Stimulated activated CD4-positive, alpha-beta T cell treated with anti-CD3 and anti-CD28 coated beads, Interleukin-15, amount 100 ng/mL, for 48 hours (primary cell): ENCODE results near the gene PAGE2.
"Not testable (repeated sequence)": the region's sequence is repeated elsewhere in the genome, so short reads cannot be mapped to it uniquely, and the experiment has no call there.

Experiments
- DNase-seq, 2 donors: peaks; one replicate each; pipeline ENCODE4 v3.0.0-alpha.2; 2020; ENCODE audit warnings: low read depth in 2 of 2

PAGE2 gene

GRCh38 chrX:55088795-55089489, at the start of gene PAGE2:
Gene PAGE2 (plus strand): TSS chrX:55089018. CDS start chrX:55090021, 1,003 bp downstream.
- no peak for DNase-seq

DNA sequence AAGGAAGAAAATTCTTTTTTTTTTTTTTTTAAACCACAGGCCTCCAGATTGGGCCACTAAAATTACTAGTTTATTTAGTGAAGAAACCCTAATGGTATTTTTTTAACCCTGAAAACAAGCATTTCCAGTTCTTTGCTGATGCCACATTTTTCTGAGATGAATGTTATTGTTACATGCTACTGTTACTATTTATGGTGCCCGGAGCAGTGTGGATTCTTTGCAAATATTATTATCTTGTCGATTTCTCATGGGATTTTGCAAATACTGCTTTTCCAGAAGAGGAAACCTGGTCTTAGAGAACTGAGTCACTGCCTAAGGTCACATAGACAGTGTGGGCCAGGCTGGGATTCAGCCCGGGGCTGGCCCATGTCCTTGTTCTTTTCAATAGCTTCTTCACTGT, 49.3 kb upstream of the PAGE2 start:
- DNase-seq, result no peak

- no peak for DNase-seq
Observed at GRCh38 chrX:55041514-55041913, 47.3 kb upstream of the PAGE2 start.

- not testable (repeated sequence) for DNase-seq
Observed at GRCh38 chrX:55050599-55050998, 38.2 kb upstream of the PAGE2 start.

- DNase-seq, result no peak
Observed at GRCh38 chrX:55056820-55057674, 31.8 kb upstream of the PAGE2 start.

- DNase-seq, result peak in 1 of 2 donors; percentile 24
Observed at GRCh38 chrX:55057675-55058249, 31.1 kb upstream of the PAGE2 start.

- DNase-seq, result not testable (repeated sequence)
Observed at GRCh38 chrX:55067180-55067579, 21.6 kb upstream of the PAGE2 start.

- no peak for DNase-seq
Observed at GRCh38 chrX:55072286-55072685, 16.5 kb upstream of the PAGE2 start.

DNA sequence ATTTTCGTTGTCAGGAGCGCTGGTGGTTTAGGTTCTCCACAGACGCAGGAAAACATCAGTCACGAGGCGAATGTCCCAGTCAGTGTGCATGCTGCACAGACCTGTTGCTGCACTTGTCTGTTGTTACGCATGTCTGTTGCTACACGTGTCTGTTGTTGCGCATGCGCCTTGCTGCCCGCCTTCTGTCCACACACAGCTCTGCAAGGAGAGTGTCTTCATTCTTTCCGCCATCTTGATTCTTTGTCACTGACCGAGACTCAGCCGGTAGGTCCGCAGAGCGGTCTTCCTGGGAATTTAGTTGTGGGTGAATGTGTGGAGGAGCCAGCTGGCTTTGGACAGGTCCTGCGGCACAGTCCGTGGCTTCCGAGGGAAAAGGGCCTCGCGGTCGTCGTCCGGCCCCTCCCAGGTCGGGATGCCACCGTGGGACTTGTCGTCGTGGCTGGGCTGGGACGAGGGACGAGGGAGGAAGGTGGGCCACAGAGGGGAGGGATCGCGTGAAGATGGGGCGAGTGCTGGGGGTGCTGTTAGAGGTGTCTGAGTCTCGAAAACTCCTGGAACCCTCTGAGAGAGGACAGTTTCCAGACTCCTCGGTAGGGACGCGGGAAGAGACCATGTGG, 13.9 kb upstream of the PAGE2 start, which contains the start of gene PAGE2B:
PAGE2B (plus strand) TSS at position 180 of the 617 bp plus-strand sequence. CDS start 1,012 bp downstream, outside the sequence.
- DNase-seq, result no peak

- no peak for DNase-seq
Observed at GRCh38 chrX:55098691-55099090, 9.9 kb downstream of the PAGE2 start.

DNA sequence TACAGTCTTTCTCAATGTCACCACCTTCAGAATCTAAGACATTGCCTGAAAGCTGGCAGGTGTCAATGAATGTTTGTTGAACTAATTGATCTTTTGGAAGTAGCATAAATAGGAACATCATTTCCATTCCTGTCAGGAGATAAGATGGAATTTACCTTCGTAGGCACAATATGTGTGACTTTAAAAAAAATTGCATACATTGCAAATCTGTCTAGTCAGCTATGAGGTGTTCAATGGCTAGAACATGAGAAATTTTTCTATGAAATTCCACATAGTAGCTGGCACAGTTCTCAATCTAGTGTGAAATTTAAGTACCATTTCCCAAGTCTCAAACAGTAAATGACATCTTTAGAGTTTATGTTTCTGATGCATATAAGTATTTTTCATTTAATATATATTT, 10.3 kb downstream of the PAGE2 start:
- DNase-seq, result no peak

GRCh38 chrX:55102754-55103153, 13.9 kb downstream of the PAGE2 start:
- no peak for DNase-seq

GRCh38 chrX:55107262-55107661, 18.4 kb downstream of the PAGE2 start:
- DNase-seq, result no peak

DNA sequence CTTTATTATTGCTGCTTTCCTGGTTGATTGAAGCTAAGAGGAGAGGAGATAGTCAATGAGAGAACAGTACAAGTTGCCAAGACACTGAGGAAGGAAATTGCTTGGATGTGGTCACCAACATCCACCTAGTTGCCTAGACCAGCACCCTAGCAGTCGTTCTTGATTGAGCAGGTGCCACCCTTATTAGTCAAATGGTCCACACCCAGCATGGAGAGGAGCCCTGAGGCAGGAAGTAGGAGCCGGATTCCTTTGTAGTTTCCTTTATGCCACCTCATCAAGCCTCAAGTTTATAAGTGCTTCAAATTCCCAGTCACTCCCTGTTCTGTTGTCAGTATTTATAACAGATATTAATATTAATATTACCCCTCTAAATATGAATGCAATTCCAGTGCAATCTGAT, 19.1 kb downstream of the PAGE2 start:
- DNase-seq, result no peak

- no peak for DNase-seq
Observed at GRCh38 chrX:55109306-55109705, 20.5 kb downstream of the PAGE2 start.

DNA sequence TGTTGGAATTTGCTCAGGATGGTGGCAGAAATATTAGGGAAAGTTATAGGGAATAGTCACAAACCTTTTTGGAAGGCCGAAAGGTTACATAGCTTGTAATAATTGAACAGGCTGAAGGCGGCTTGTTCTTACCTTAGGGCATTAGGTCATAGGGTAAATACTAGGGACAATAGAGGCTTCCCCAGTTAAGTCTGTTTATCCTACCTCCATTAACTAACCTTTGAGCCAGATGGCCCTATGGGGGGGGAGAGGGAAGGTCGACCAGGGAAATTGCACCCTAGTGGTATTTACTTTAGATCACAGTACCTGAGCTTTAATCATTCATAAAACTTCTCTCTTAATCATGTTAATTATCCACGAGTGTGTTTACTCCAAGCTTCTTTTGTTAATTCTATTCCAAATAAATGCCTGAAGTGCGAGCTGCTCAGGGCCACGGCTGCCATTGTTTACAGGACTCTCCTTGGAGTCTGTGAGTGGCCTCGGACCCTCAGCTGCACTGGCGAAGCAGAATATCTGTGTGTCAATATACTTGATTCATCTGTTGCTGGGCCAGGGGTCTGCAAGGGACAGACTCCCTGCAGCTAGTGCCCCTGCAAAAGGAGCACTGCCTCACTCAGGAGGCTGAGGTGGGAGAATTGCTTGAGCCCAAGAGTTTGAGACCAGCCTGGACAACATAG, 22.9 kb downstream of the PAGE2 start:
- DNase-seq, result no peak

- not testable (repeated sequence) for DNase-seq
Observed at GRCh38 chrX:55116589-55116988, 27.8 kb downstream of the PAGE2 start.

GRCh38 chrX:55118574-55118973, 29.8 kb downstream of the PAGE2 start:
- DNase-seq, result no peak

- DNase-seq, result no peak
Observed at GRCh38 chrX:55119271-55119670, 30.5 kb downstream of the PAGE2 start.

GRCh38 chrX:55119712-55120111, 30.9 kb downstream of the PAGE2 start:
- no peak for DNase-seq

- no peak for DNase-seq
Observed at GRCh38 chrX:55120761-55121358, 32.0 kb downstream of the PAGE2 start.
